T-cell (primary cell): ENCODE measurements around the gene PSMC4. TPM values are rescaled to one million over a fixed set of nuclear protein-coding genes. Genes with fewer than 3 reads are reported as not detected.

Source experiments
- ATAC-seq, 4 experiments: fragments of 200-7000 bp in 3 of 4; fragments of 150-1000 bp in 1 of 4; cut with Tn5 transposase; replicated peaks in 1 of 4; 1 replicate in 3 of 4; 2 replicates in 1 of 4; pipeline ENCODE4 v1.10.0; 2021; ENCODE audit warnings: moderate library complexity in 3 of 4, mild to moderate bottlenecking in 2 of 4, moderate number of reproducible peaks in 1 of 4
- CTCF ChIA-PET, 2 donors: fragments of 300-600 bp; sonication (Branson Sonifier 250); formaldehyde crosslinking; loops; one replicate each; lab custom pipeline; 2022; ENCODE audit warnings: antibody characterized with exemption in 2 of 2; lab: Charles Lee
- POLR2A ChIA-PET, 2 donors: fragments of 300-600 bp; sonication (Branson Sonifier 250); formaldehyde crosslinking; loops; one replicate each; lab custom pipeline; 2022; ENCODE audit warnings: antibody characterized with exemption in 2 of 2; lab: Charles Lee
- DNase-seq, 35 experiments: peaks; one replicate each; pipeline versions ENCODE4 v3.0.0 to v3.0.0-alpha.2; 2013 to 2023
- H3K27ac ChIP-seq: one replicate; pipeline ENCODE4 v1.5.1; 2013; ENCODE audit warnings: low read length
- H3K27me3 ChIP-seq, 2 experiments: replicated peaks in 1 of 2; 1 replicate in 1 of 2; 2 replicates in 1 of 2; pipeline versions ENCODE4 v1.6.1 to v1.7.0; 2013; ENCODE audit warnings: low read length in 1 of 2, mixed read lengths in 1 of 2; ENCODE audit not compliant: control insufficient read depth in 2 of 2, insufficient read depth in 2 of 2; ENCODE audit errors: extremely low read depth in 1 of 2
- H3K36me3 ChIP-seq, 2 donors: 1 replicate in 1 of 2; 2 replicates in 1 of 2; pipeline versions ENCODE4 v1.6.1 to v1.7.0; 2013; ENCODE audit warnings: low read length in 1 of 2; ENCODE audit not compliant: control insufficient read depth in 2 of 2, insufficient read depth in 1 of 2; ENCODE audit errors: extremely low read depth in 1 of 2
- H3K4me1 ChIP-seq, 2 experiments: 1 replicate in 1 of 2; 2 replicates in 1 of 2; pipeline versions ENCODE4 v1.6.1 to v1.7.0; 2013; ENCODE audit warnings: low read length in 2 of 2, mixed read lengths in 1 of 2; ENCODE audit not compliant: insufficient read depth in 2 of 2, control insufficient read depth in 1 of 2; ENCODE audit errors: extremely low read depth in 1 of 2
- H3K4me3 ChIP-seq, 2 donors: 1 replicate in 1 of 2; 2 replicates in 1 of 2; pipeline versions ENCODE4 v1.5.1 to v1.7.0; 2013; ENCODE audit warnings: mild to moderate bottlenecking in 2 of 2, low read length in 1 of 2, moderate library complexity in 1 of 2; ENCODE audit not compliant: control insufficient read depth in 1 of 2; ENCODE audit errors: extremely low read depth in 1 of 2
- H3K9me3 ChIP-seq: 2 replicates; pipeline ENCODE4 v1.7.0; 2013
- H3K27ac Mint-ChIP-seq, 2 donors: one replicate each; pipeline ENCODE4 v1.8.0; 2020 to 2021; ENCODE audit warnings: mild to moderate bottlenecking in 2 of 2, mixed read lengths in 2 of 2
- H3K27me3 Mint-ChIP-seq, 2 donors: one replicate each; pipeline ENCODE4 v1.8.0; 2021 to 2022; ENCODE audit warnings: mixed read lengths in 2 of 2
- H3K36me3 Mint-ChIP-seq: one replicate; pipeline ENCODE4 v1.8.0; 2021; ENCODE audit warnings: mixed read lengths
- H3K4me1 Mint-ChIP-seq, 3 donors: one replicate each; pipeline ENCODE4 v1.8.0; 2020 to 2022; ENCODE audit warnings: mixed read lengths in 3 of 3, mild to moderate bottlenecking in 1 of 3
- H3K4me3 Mint-ChIP-seq, 3 donors: one replicate each; pipeline ENCODE4 v1.8.0; 2020 to 2022; ENCODE audit warnings: mild to moderate bottlenecking in 3 of 3, mixed read lengths in 3 of 3, moderate library complexity in 3 of 3
- H3K9me3 Mint-ChIP-seq, 3 donors: one replicate each; pipeline ENCODE4 v1.8.0; 2020 to 2022; ENCODE audit warnings: mixed read lengths in 3 of 3
- WGBS: methylation state at CpG from one replicate; pipeline ENCODE4 v1.1.5; 2013; ENCODE audit warnings: missing lambda C conversion rate; ENCODE audit not compliant: insufficient coverage; 5-methylcytosine and 5-hydroxymethylcytosine counted together
- total RNA-seq, 35 experiments: library from RNA in 6 of 35; stranded (reverse) in 6 of 35; fragments of 120-200 nt in 1 of 35; gene quantifications; one replicate each; pipeline versions ENCODE4 v1.2.1 to v1.2.4 and lab custom pipeline; 2013 to 2026

Gene PSMC4
- total RNA-seq, 5 donors from 2014 or later (not counting 1 experiment from before 2014, with no cell fraction given), result 58.5 to 80.0 (median 59.6) TPM

- Mint-ChIP-seq H3K4me3 (no peak overlapping the region), H3K4me1 (peaks cover 21 to 29% (median 28%) of the 10 kb centered on the region in 3 donors), H3K9me3 (no peaks in the 10 kb centered on the region), H3K27ac (peak overlapping the region in 1 of 2 donors; percentile 64), H3K27me3 (no peaks in the 10 kb centered on the region), H3K36me3 (peaks cover 16% of the 10 kb centered on the region)
- POLR2A ChIA-PET, result interaction anchor here in 1 of 2 donors (0.5 kb wide), 1 partner anchor 19 kb away, joined by 17 read pairs; no protein-coding TSS in a partner anchor
- H3K4me3 ChIP-seq, result no peak overlapping the region
- CTCF ChIA-PET, result interaction anchor here in 1 of 2 donors (0.6 kb wide), 1 partner anchor 707 kb away, joined by 7 read pairs; no protein-coding TSS in a partner anchor
- WGBS, result 92% methylated on average over 22 of the region's 23 CpGs
- H3K36me3 ChIP-seq, result peaks cover 4 to 16% of the 10 kb centered on the region in 2 donors
- no peaks in the 10 kb centered on the region for H3K9me3 ChIP-seq
- no peak overlapping the region for H3K27ac ChIP-seq
- H3K27me3 ChIP-seq, result peaks cover 0 to 5% of the 10 kb centered on the region in 2 experiments
- DNase-seq, result no peak
- peaks cover 10 to 15% of the 10 kb centered on the region in 2 experiments for H3K4me1 ChIP-seq
- no peak for ATAC-seq
These were observed 43.2 kb upstream of the PSMC4 start for GRCh38 chr19:39927524-39928356.

DNA sequence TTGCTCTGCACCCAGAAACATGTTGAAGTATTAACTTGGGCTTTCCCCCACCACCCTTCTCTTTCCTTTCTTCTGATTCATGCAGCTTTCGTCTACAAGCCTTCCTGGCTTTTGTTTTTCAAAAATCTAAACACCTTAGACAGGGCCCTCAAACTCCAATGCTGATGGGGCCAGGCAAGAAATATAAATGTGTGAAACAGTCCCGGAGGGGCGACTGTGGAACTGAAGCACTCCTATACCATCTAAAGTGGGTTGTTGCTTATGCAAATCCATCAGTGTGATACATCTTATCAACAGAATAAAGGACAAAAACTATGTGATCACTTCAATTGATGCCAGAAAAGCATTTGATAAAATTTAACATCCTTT, 42.6 kb upstream of the PSMC4 start:
- Histone ChIP-seq H3K36me3 (peaks cover 4 to 16% of the 10 kb centered on the region in 2 donors), H3K27me3 (peaks cover 0 to 5% of the 10 kb centered on the region in 2 experiments), H3K4me3 (no peak overlapping the region), H3K4me1 (peaks cover 10 to 17% of the 10 kb centered on the region in 2 experiments), H3K9me3 (no peaks in the 10 kb centered on the region), H3K27ac (no peak overlapping the region)
- H3K4me3 Mint-ChIP-seq, result no peak overlapping the region
- POLR2A ChIA-PET, result no interaction called here
- H3K27me3 Mint-ChIP-seq, result no peaks in the 10 kb centered on the region
- H3K4me1 Mint-ChIP-seq, result peaks cover 21 to 29% (median 28%) of the 10 kb centered on the region in 3 donors
- CTCF ChIA-PET, result interaction anchor here in 1 of 2 donors (0.6 kb wide), 1 partner anchor 706 kb away, joined by 7 read pairs; no protein-coding TSS in a partner anchor
- no CpG with 5 or more reads among the region's 3 CpGs for WGBS
- H3K36me3 Mint-ChIP-seq, result peaks cover 13% of the 10 kb centered on the region
- peak overlapping the region in 1 of 2 donors; percentile 64 for H3K27ac Mint-ChIP-seq
- DNase-seq (no peak), ATAC-seq (no peak)
- H3K9me3 Mint-ChIP-seq, result no peaks in the 10 kb centered on the region

- no peak for ATAC-seq
- H3K9me3 Mint-ChIP-seq, result no peaks in the 10 kb centered on the region
- no peak overlapping the region for H3K4me3 Mint-ChIP-seq
- ChIA-PET CTCF (interaction anchor here in 1 of 2 donors (1.1 kb wide), 1 partner anchor 12 kb away, joined by 4 read pairs; no protein-coding TSS in a partner anchor), POLR2A (interaction anchor here in 1 of 2 donors (0.7 kb wide), 1 partner anchor 10 kb away, joined by 3 read pairs; no protein-coding TSS in a partner anchor)
- peaks cover 13% of the 10 kb centered on the region for H3K36me3 Mint-ChIP-seq
- no peaks in the 10 kb centered on the region for H3K9me3 ChIP-seq
- H3K4me3 ChIP-seq, result no peak overlapping the region
- 93% methylated on average over 2 of the region's 3 CpGs for WGBS
- peaks cover 4 to 16% of the 10 kb centered on the region in 2 donors for H3K36me3 ChIP-seq
- no peak overlapping the region for H3K27ac ChIP-seq
- H3K4me1 ChIP-seq, result peaks cover 19 to 26% of the 10 kb centered on the region in 2 experiments
- no peaks in the 10 kb centered on the region for H3K27me3 Mint-ChIP-seq
- peaks cover 32 to 41% (median 39%) of the 10 kb centered on the region in 3 donors for H3K4me1 Mint-ChIP-seq
- no peak for DNase-seq
- H3K27ac Mint-ChIP-seq, result peak overlapping the region in 1 of 2 donors; percentile 19
- H3K27me3 ChIP-seq, result peaks cover 0 to 5% of the 10 kb centered on the region in 2 experiments
These were observed 41.2 kb upstream of the PSMC4 start for GRCh38 chr19:39929750-39930149.

GRCh38 chr19:39934584-39935363, 36.2 kb upstream of the PSMC4 start, which contains the start of gene FCGBP:
Gene FCGBP (minus strand): TSS chr19:39934634.
- no peak for DNase-seq
- peaks cover 0 to 5% of the 10 kb centered on the region in 2 donors for H3K36me3 ChIP-seq
- no peak for ATAC-seq
- peaks cover 60 to 71% (median 65%) of the 10 kb centered on the region in 3 donors for H3K4me1 Mint-ChIP-seq
- H3K27ac ChIP-seq, result peak within 1 kb of the TSS; percentile 46
- 85% methylated on average over 5 of the region's 5 CpGs for WGBS
- no peaks in the 10 kb centered on the region for H3K27me3 Mint-ChIP-seq
- ChIA-PET POLR2A (no interaction called here), CTCF (no interaction called here)
- no peaks in the 10 kb centered on the region for H3K27me3 ChIP-seq
- no peaks in the 10 kb centered on the region for H3K9me3 ChIP-seq
- H3K27ac Mint-ChIP-seq, result peak within 1 kb of the TSS; percentile 74 to 90
- peaks cover 38 to 43% of the 10 kb centered on the region in 2 experiments for H3K4me1 ChIP-seq
- H3K4me3 Mint-ChIP-seq, result peak within 1 kb of the TSS in 1 of 3 donors; percentile 49
- peaks cover 3% of the 10 kb centered on the region for H3K36me3 Mint-ChIP-seq
- H3K9me3 Mint-ChIP-seq, result peaks cover 0 to 6% (median 3%) of the 10 kb centered on the region in 3 donors
- no peak within 1 kb of the TSS for H3K4me3 ChIP-seq

- Mint-ChIP-seq H3K4me1 (peaks cover 59 to 68% (median 67%) of the 10 kb centered on the region in 3 donors), H3K36me3 (peaks cover 3% of the 10 kb centered on the region), H3K9me3 (peaks cover 3 to 9% (median 6%) of the 10 kb centered on the region in 3 donors), H3K27ac (peak overlapping the region; percentile 70 to 90), H3K27me3 (no peaks in the 10 kb centered on the region), H3K4me3 (peak overlapping the region in 1 of 3 donors; percentile 49)
- H3K27me3 ChIP-seq, result no peaks in the 10 kb centered on the region
- H3K4me1 ChIP-seq, result peaks cover 38 to 46% of the 10 kb centered on the region in 2 experiments
- H3K27ac ChIP-seq, result peak overlapping the region; percentile 46
- no peak for ATAC-seq
- 100% methylated on average over 2 of the region's 5 CpGs for WGBS
- ChIA-PET POLR2A (no interaction called here), CTCF (no interaction called here)
- no peaks in the 10 kb centered on the region for H3K9me3 ChIP-seq
- no peak for DNase-seq
- H3K36me3 ChIP-seq, result peaks cover 0 to 5% of the 10 kb centered on the region in 2 donors
- no peak overlapping the region for H3K4me3 ChIP-seq
These were observed 35.7 kb upstream of the PSMC4 start for GRCh38 chr19:39935364-39935661.

DNA sequence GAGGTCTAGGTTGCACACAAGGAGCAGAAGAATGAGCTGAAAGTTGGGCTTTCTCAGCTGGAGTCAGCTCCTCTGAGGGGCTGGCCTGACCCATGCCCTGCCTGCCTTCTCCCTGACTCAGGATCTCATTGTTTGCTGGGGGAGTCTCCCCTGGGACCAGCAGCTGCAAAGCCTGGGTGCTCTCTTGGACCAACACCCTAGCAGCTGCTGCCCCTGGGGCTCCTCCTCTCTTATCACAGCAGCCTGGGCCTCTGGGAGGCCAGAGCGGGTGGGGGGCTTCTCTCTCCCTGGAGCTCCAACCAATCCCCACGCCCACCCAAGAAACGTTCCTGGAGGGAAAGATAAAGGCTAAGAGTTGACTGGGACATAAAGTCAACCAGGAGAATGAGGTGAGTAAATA, 34.9 kb upstream of the PSMC4 start:
- ChIA-PET CTCF (interaction anchor here in 1 of 2 donors (2.9 kb wide), 1 partner anchor 34 kb away, joined by 19 read pairs; the partner anchor contains the start of gene PSMC4), POLR2A (no interaction called here)
- no peak for DNase-seq
- H3K4me1 Mint-ChIP-seq, result peaks cover 65 to 72% (median 72%) of the 10 kb centered on the region in 3 donors
- ATAC-seq, result no peak
- WGBS, result no CpG with 5 or more reads among the region's 3 CpGs
- no peaks in the 10 kb centered on the region for H3K27me3 ChIP-seq
- no peaks in the 10 kb centered on the region for H3K9me3 ChIP-seq
- H3K27me3 Mint-ChIP-seq, result no peaks in the 10 kb centered on the region
- H3K27ac ChIP-seq, result peak overlapping the region; percentile 46
- H3K27ac Mint-ChIP-seq, result peak overlapping the region; percentile 70 to 90
- peaks cover 42 to 49% of the 10 kb centered on the region in 2 experiments for H3K4me1 ChIP-seq
- H3K36me3 ChIP-seq, result peaks cover 0 to 5% of the 10 kb centered on the region in 2 donors
- H3K4me3 ChIP-seq, result no peak overlapping the region
- peak overlapping the region in 1 of 3 donors; percentile 49 for H3K4me3 Mint-ChIP-seq
- peaks cover 4 to 12% (median 9%) of the 10 kb centered on the region in 3 donors for H3K9me3 Mint-ChIP-seq
- peaks cover 3% of the 10 kb centered on the region for H3K36me3 Mint-ChIP-seq
